GM19351 (cell line): ENCODE data around the gene SASH1.
"Not testable (repeated sequence)": the region's sequence is repeated elsewhere in the genome, so short reads cannot be mapped to it uniquely, and the experiment has no call there.

Source experiments
- ATAC-seq: cut with Tn5 transposase; IDR thresholded peaks from one replicate; pipeline ENCODE4 v1.9.1; 2021; ENCODE audit warnings: mild to moderate bottlenecking, moderate library complexity; ENCODE audit not compliant: unreplicated experiment

SASH1 gene

GRCh38 chr6:148328876-148329555 lies 13.6 kb upstream of the SASH1 start:
- ATAC-seq: no peak

- no peak for ATAC-seq
These were observed 12.8 kb upstream of the SASH1 start for GRCh38 chr6:148329596-148330381.

GRCh38 chr6:148332088-148332487 lies 10.6 kb upstream of the SASH1 start:
- no peak for ATAC-seq

- ATAC-seq: no peak
These were observed 5.7 kb upstream of the SASH1 start for GRCh38 chr6:148336901-148337300.

GRCh38 chr6:148339766-148340165 lies 2.9 kb upstream of the SASH1 start:
- no peak for ATAC-seq

GRCh38 chr6:148340586-148341297 lies 1.9 kb upstream of the SASH1 start:
- ATAC-seq: no peak

GRCh38 chr6:148342100-148342349 lies 613 bp upstream of the SASH1 start:
- no peak for ATAC-seq

- no peak for ATAC-seq
These were observed 577 bp downstream of the SASH1 start for GRCh38 chr6:148343047-148343782.

GRCh38 chr6:148345176-148345575 lies 2.5 kb downstream of the SASH1 start:
- ATAC-seq: no peak

GRCh38 chr6:148345578-148345977 lies 2.9 kb downstream of the SASH1 start:
- ATAC-seq: no peak

- ATAC-seq: no peak
These were observed 4.2 kb downstream of the SASH1 start for GRCh38 chr6:148346681-148347440.

GRCh38 chr6:148347441-148348054 lies 4.9 kb downstream of the SASH1 start:
- no peak for ATAC-seq

- ATAC-seq: no peak
These were observed 5.7 kb downstream of the SASH1 start for GRCh38 chr6:148348335-148348734.

- ATAC-seq: no peak
These were observed 6.1 kb downstream of the SASH1 start for GRCh38 chr6:148348778-148349177.

GRCh38 chr6:148349466-148349865 lies 6.8 kb downstream of the SASH1 start:
- no peak for ATAC-seq

GRCh38 chr6:148351309-148351708 lies 8.7 kb downstream of the SASH1 start:
- ATAC-seq: no peak

GRCh38 chr6:148352421-148352820 lies 9.8 kb downstream of the SASH1 start:
- ATAC-seq: not testable (repeated sequence)

GRCh38 chr6:148358196-148358785 lies 15.7 kb downstream of the SASH1 start:
- ATAC-seq: no peak

- ATAC-seq: no peak
These were observed 16.6 kb downstream of the SASH1 start for GRCh38 chr6:148359228-148359627.
